ENCODE measurements around the gene ACSS1. TPM values are rescaled to one million over a fixed set of nuclear protein-coding genes. Genes with fewer than 3 reads are reported as not detected.

Gene ACSS1
- total RNA-seq, 1 experiment from 2014 or later = 0.61 TPM

- no peak for DNase-seq
- no peak overlapping the region; the same call in 1 of the 2 replicates for H3K14ac ChIP-seq (ENCODE audit: insufficient read depth, low read length)
- H3K9me3 ChIP-seq (ENCODE audit: control insufficient read depth, low read depth, low read length) = no peaks in the 10 kb centered on the region
- H3K9ac ChIP-seq (ENCODE audit: extremely low read depth, insufficient read length, low read length) = no peak overlapping the region
- H2BK120ac ChIP-seq (ENCODE audit: low read depth, low read length, poor library complexity, severe bottlenecking) = no peak overlapping the region
- no peak overlapping the region for H3K56ac ChIP-seq (ENCODE audit: insufficient read length, low read depth, low read length)
- no peak overlapping the region for H3K4ac ChIP-seq (ENCODE audit: low read depth, low read length)
- no CpG with 5 or more reads among the region's 14 CpGs for WGBS (ENCODE audit: extremely low coverage, insufficient read length, low lambda C conversion rate)
- H3K79me1 ChIP-seq (ENCODE audit: insufficient read depth, low read depth, low read length, poor library complexity, severe bottlenecking) = no peaks in the 10 kb centered on the region
- H4K20me1 ChIP-seq (ENCODE audit: control insufficient read depth, insufficient read depth, insufficient read length) = no peaks in the 10 kb centered on the region
- no peak overlapping the region for H4K5ac ChIP-seq (ENCODE audit: insufficient read length, low read depth, low read length)
- no peak overlapping the region for H3K23ac ChIP-seq (ENCODE audit: insufficient read length, low read depth, low read length)
- Mint-ChIP-seq H3K4me1 (peaks cover 2% of the 10 kb centered on the region in 2 experiments; a peak in 1 of 4 replicates), H3K27ac (peak overlapping the region in 2 of 3 experiments; percentile 10 to 17; a peak in 2 of 7 replicates), H3K36me3 (ENCODE audit: insufficient read depth in 1 of 3, low read depth in 3 of 3) (no peaks in the 10 kb centered on the region), H3K4me3 (no peak overlapping the region), H3K27me3 (ENCODE audit: low read depth) (peaks cover 4% of the 10 kb centered on the region; the same call in 1 of the 2 replicates), H3K9me3 (no peaks in the 10 kb centered on the region)
- H3K27ac ChIP-seq (ENCODE audit: insufficient read length, low read depth, low read length) = no peak overlapping the region
- H2BK12ac ChIP-seq (ENCODE audit: insufficient read length, low read depth, low read length) = no peak overlapping the region
- H3K4me1 ChIP-seq (ENCODE audit: insufficient read depth, low read length) = peaks cover 2% of the 10 kb centered on the region; the same call in 1 of the 2 replicates
- peak overlapping the region; percentile 40 for H4K91ac ChIP-seq (ENCODE audit: insufficient read length, low read depth, low read length)
- no peak overlapping the region for H2BK5ac ChIP-seq (ENCODE audit: insufficient read length, low read length)
- H3K4me2 ChIP-seq (ENCODE audit: insufficient read depth, insufficient read length, low read length) = no peak overlapping the region
- no peak overlapping the region for H2BK15ac ChIP-seq (ENCODE audit: low read depth, low read length)
- no peak overlapping the region for H2AK5ac ChIP-seq (ENCODE audit: insufficient read length, low read length)
- no peak overlapping the region for H3T11ph ChIP-seq (ENCODE audit: low read length)
- no peak for TF ChIP-seq CTCF (conservative IDR thresholded peaks at IDR 0.05)
- no peaks in the 10 kb centered on the region for H3K79me2 ChIP-seq (ENCODE audit: insufficient read depth, low read length)
- no peaks in the 10 kb centered on the region; the same call in 1 of the 2 replicates for H3K27me3 ChIP-seq (ENCODE audit: insufficient read depth, low read length)
- H4K8ac ChIP-seq (replicated peaks; ENCODE audit: insufficient read length, low read depth, low read length) = no peak overlapping the region
- no peak overlapping the region for H3K18ac ChIP-seq (ENCODE audit: insufficient read length, low read depth, low read length)
- H3K23me2 ChIP-seq (ENCODE audit: insufficient read length, low read depth, low read length, poor library complexity, severe bottlenecking) = no peaks in the 10 kb centered on the region
- H2BK20ac ChIP-seq (ENCODE audit: low read depth, low read length, poor library complexity, severe bottlenecking) = no peak overlapping the region
- H2AFZ ChIP-seq (ENCODE audit: low read length) = no peak overlapping the region
These were observed 15.1 kb downstream of the ACSS1 start for GRCh38 chr20:25042531-25043498.

Measured in H9 (cell line).